Loucy (cell line): ENCODE results near the gene ELMO3.

Experiments used
- H2AFZ ChIP-seq: fragments of 200-600 bp; sonication (generic); 2 replicates; pipeline ENCODE4 v1.6.0; 2016; ENCODE audit warnings: antibody characterized with exemption, mild to moderate bottlenecking, low read length, moderate library complexity
- H3F3A ChIP-seq: fragments of 200-600 bp; 2 replicates; pipeline ENCODE4 v1.6.0; 2016; ENCODE audit warnings: antibody characterized with exemption, low read depth, mild to moderate bottlenecking
- H3K27me3 ChIP-seq: fragments of 200-600 bp; sonication (generic); 2 replicates; pipeline ENCODE4 v1.6.1; 2014; ENCODE audit warnings: low read length, mild to moderate bottlenecking; ENCODE audit not compliant: insufficient read depth, poor library complexity, severe bottlenecking
- H3K36me3 ChIP-seq: fragments of 200-600 bp; sonication (generic); 2 replicates; pipeline ENCODE4 v1.6.1; 2016; ENCODE audit warnings: low read length; ENCODE audit not compliant: insufficient read depth
- H3K4me1 ChIP-seq: fragments of 200-600 bp; sonication (generic); 2 replicates; pipeline ENCODE4 v1.5.1; 2014; ENCODE audit warnings: low read length, mild to moderate bottlenecking; ENCODE audit not compliant: insufficient read depth, poor library complexity, severe bottlenecking
- H3K4me2 ChIP-seq: fragments of 200-600 bp; sonication (generic); 2 replicates; pipeline ENCODE4 v1.6.0; 2014; ENCODE audit warnings: antibody characterized with exemption, low read length, low read depth, mild to moderate bottlenecking; ENCODE audit not compliant: poor library complexity, severe bottlenecking
- H3K4me3 ChIP-seq: fragments of 200-600 bp; sonication (generic); 2 replicates; pipeline ENCODE4 v1.5.1; 2014; ENCODE audit warnings: low read length, mild to moderate bottlenecking, mixed read lengths; ENCODE audit not compliant: poor library complexity, severe bottlenecking
- H3K79me2 ChIP-seq: fragments of 200-600 bp; sonication (generic); 2 replicates; pipeline ENCODE4 v1.6.1; 2014; ENCODE audit warnings: low read length; ENCODE audit not compliant: insufficient read depth
- H3K9ac ChIP-seq: fragments of 200-600 bp; sonication (generic); 2 replicates; pipeline ENCODE4 v1.6.0; 2014; ENCODE audit warnings: mild to moderate bottlenecking, low read depth, low read length, moderate library complexity; ENCODE audit not compliant: poor library complexity, severe bottlenecking
- H3K9me2 ChIP-seq: fragments of 200-600 bp; sonication (generic); replicated peaks from 2 replicates; pipeline ENCODE4 v1.6.1; 2016; ENCODE audit warnings: low read depth, low read length, mixed read lengths
- H3K9me3 ChIP-seq: fragments of 200-600 bp; sonication (generic); 2 replicates; pipeline ENCODE4 v1.6.1; 2014; ENCODE audit warnings: mild to moderate bottlenecking, antibody characterized with exemption, low read length, low read depth; ENCODE audit not compliant: insufficient read depth
- H4K20me1 ChIP-seq: fragments of 200-600 bp; sonication (generic); 2 replicates; pipeline ENCODE4 v1.6.0; 2014; ENCODE audit warnings: antibody characterized with exemption, low read length, mild to moderate bottlenecking; ENCODE audit not compliant: insufficient read depth, poor library complexity, severe bottlenecking
- EZH2phosphoT487 ChIP-seq: fragments of 200-600 bp; IDR thresholded peaks from 2 replicates; pipeline ENCODE4 v1.6.1; 2018; ENCODE audit warnings: antibody characterized with exemption, mild to moderate bottlenecking, moderate library complexity, borderline replicate concordance
- TF ChIP-seq, protein P1 (sequence below): fragments of 200-600 bp; sonication (generic); conservative IDR thresholded peaks from 2 replicates; pipeline ENCODE4 v1.5.1; 2014; ENCODE audit warnings: mild to moderate bottlenecking, antibody characterized with exemption, low read length

The ELMO3 gene

DNA sequence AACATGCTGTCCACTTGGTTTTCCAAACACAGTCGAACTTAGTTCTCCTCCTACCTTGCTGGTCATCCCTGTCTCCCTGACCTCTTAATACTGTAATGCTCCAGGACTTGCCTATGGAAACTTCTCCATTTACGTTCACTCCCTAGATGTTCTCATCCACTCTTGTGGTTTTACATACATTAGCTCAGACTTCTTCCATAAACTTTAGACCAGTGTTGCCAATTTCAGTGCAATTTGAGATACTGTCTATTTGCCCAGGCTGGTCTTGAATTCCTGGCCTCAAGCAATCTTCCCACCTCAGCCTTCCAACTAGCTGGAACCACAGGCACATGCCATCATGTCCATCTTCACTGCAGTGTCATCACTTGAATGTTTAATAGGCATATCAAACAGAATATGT, 16.6 kb upstream of the ELMO3 start:
- H3K79me2 ChIP-seq = peaks cover 25% of the 10 kb centered on the region
- no peaks in the 10 kb centered on the region for H3F3A ChIP-seq
- peak overlapping the region; percentile 74 for H3K9ac ChIP-seq
- H3K4me1 ChIP-seq = peaks cover 18% of the 10 kb centered on the region
- peak overlapping the region; percentile 96 for H3K4me2 ChIP-seq
- no peaks in the 10 kb centered on the region for H3K36me3 ChIP-seq
- no peak overlapping the region for H2AFZ ChIP-seq
- H4K20me1 ChIP-seq = peaks cover 20% of the 10 kb centered on the region
- no peaks in the 10 kb centered on the region for H3K9me2 ChIP-seq
- peak overlapping the region; percentile 90 for H3K4me3 ChIP-seq
- no peaks in the 10 kb centered on the region for H3K27me3 ChIP-seq
- H3K9me3 ChIP-seq = no peaks in the 10 kb centered on the region
- TF ChIP-seq, protein P1, sequence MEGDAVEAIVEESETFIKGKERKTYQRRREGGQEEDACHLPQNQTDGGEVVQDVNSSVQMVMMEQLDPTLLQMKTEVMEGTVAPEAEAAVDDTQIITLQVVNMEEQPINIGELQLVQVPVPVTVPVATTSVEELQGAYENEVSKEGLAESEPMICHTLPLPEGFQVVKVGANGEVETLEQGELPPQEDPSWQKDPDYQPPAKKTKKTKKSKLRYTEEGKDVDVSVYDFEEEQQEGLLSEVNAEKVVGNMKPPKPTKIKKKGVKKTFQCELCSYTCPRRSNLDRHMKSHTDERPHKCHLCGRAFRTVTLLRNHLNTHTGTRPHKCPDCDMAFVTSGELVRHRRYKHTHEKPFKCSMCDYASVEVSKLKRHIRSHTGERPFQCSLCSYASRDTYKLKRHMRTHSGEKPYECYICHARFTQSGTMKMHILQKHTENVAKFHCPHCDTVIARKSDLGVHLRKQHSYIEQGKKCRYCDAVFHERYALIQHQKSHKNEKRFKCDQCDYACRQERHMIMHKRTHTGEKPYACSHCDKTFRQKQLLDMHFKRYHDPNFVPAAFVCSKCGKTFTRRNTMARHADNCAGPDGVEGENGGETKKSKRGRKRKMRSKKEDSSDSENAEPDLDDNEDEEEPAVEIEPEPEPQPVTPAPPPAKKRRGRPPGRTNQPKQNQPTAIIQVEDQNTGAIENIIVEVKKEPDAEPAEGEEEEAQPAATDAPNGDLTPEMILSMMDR = no peak
- no peak for TF ChIP-seq EZH2phosphoT487

DNA sequence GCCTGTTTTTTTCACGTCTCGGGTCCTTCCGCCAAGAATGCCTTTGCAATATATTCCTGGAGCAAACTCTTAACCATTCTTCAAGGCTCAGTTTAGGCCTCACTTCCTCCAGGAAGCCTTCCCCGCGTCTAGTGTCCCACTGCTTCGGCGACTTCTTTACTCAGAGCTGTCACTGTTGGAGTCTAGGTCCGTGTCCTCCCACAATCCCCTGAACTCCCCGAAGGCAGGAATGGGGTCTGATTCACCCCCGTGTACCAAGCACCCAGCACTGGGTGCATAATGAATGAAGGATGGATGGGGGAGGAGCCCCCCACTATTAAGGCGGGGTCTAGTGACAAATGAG, 15.7 kb upstream of the ELMO3 start:
- H3K9me3 ChIP-seq = no peaks in the 10 kb centered on the region
- peak overlapping the region; percentile 74 for H3K9ac ChIP-seq
- peak overlapping the region; percentile 98 for H2AFZ ChIP-seq
- no peak for TF ChIP-seq EZH2phosphoT487
- TF ChIP-seq, protein P1 = no peak
- peaks cover 20% of the 10 kb centered on the region for H4K20me1 ChIP-seq
- peak overlapping the region; percentile 96 for H3K4me2 ChIP-seq
- H3K36me3 ChIP-seq = no peaks in the 10 kb centered on the region
- H3F3A ChIP-seq = no peaks in the 10 kb centered on the region
- no peaks in the 10 kb centered on the region for H3K27me3 ChIP-seq
- peaks cover 18% of the 10 kb centered on the region for H3K4me1 ChIP-seq
- H3K79me2 ChIP-seq = peaks cover 25% of the 10 kb centered on the region
- no peaks in the 10 kb centered on the region for H3K9me2 ChIP-seq
- peak overlapping the region; percentile 90 for H3K4me3 ChIP-seq

DNA sequence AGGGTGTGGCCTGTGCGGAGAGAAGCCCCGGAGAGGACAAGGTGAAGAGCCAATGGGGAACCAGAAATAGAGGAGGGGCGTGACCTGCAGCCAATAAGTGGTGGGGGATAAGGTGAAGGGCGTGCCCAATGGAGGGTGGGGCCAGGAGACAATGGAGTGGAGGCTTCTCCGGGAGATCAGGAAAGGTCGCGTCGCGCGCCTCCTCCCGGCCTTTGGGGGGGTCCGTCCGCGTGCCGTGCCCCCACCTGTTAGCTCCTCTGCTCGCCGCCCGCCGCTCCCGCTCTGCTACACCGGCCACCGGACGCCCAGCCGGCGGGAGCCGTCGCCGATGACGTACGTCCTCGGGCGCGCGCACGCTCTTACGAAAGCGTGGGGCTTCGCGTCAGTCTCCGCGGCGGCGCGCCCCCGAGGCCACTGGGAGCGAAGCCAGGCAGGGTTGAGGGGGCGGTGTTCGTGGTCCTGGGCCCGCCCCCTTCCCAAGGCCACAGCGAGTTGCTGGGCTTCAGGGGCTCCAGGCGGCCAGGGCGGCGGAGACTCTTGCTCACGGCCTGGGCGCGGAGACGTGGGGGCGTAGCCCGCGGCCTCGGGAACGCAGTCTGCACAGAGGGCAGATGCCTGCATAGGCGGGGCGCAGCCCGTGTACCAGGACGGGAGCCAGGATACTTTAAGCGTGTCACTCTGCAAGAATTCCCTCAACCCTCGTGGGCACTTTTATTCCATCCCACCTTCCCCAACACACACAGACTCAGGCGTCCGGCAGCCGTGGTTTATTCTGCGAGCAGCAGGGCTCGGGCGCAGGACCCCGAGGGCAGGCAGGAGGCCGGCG, 15.1 kb upstream of the ELMO3 start, which contains the start of gene MATCAP1:
Gene MATCAP1, minus strand, starts transcription at position 337 of the 826 bp plus-strand sequence. CDS start 3,353 bp downstream, outside the sequence.
- H2AFZ ChIP-seq = peak within 1 kb of the TSS; percentile 98
- peaks cover 20% of the 10 kb centered on the region for H4K20me1 ChIP-seq

More for the DNA sequence above, 15.1 kb upstream of the ELMO3 start, which contains the start of gene MATCAP1:
- TF ChIP-seq, protein P1 = no peak
- no peak for TF ChIP-seq EZH2phosphoT487
- Histone ChIP-seq H3K79me2 (peaks cover 25% of the 10 kb centered on the region), H3K4me1 (peaks cover 17% of the 10 kb centered on the region), H3K27me3 (no peaks in the 10 kb centered on the region), H3K36me3 (no peaks in the 10 kb centered on the region), H3K4me3 (peak within 1 kb of the TSS; percentile 90), H3K4me2 (peak within 1 kb of the TSS; percentile 96), H3K9me3 (no peaks in the 10 kb centered on the region), H3F3A (no peaks in the 10 kb centered on the region), H3K9me2 (no peaks in the 10 kb centered on the region), H3K9ac (peak within 1 kb of the TSS; percentile 74)
